ENCODE results near the gene PRKCB. TPM values are rescaled to one million over a fixed set of nuclear protein-coding genes. Genes with fewer than 3 reads are reported as not detected.

PRKCB gene
- polyA plus RNA-seq, 3 donors: 4.1 to 5.4 (median 4.2) TPM

DNA sequence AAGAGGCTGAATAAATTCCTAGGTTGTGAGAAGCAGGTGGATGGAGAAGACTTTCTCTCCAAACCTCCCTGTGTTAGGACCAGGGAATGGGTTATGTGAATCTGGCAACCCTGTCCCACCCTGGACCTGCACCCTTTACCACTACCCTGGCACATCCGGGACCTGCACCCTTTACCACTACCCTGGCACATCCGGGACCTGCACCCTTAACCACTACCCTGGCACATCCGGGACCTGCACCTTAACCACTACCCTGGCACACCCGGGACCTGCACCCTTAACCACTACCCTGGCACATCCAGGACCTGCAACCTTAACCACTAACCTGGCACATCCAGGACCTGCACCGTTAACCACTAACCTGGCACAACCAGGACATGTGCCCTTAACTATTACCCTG lies 213.3 kb downstream of the PRKCB start:
- DNase-seq (ENCODE audit: extremely low read depth in 1 of 11, low read depth in 9 of 11, low spot score in 4 of 11): no peak

DNA sequence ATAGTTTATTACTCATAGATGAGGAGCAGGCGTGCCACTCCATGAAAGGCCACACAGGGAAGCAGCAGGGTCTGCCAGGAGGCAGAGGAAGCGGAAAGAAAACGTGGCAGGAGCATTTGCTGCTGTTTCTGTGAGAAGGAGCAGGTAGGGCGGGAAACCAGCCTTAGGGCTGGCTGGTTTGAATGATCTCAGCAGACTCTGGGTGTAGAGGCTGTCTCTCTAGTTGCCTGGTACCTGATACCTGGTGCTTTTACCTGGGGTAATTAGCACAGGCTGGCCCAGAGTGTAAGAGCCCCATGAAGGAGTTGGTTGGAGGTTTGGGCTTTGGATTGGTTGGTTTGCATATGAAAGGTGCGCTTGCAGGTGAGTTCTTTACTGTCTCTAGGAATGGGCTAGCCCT lies 215.3 kb downstream of the PRKCB start:
- DNase-seq (ENCODE audit: extremely low read depth in 1 of 11, low read depth in 9 of 11, low spot score in 4 of 11): no peak

DNA sequence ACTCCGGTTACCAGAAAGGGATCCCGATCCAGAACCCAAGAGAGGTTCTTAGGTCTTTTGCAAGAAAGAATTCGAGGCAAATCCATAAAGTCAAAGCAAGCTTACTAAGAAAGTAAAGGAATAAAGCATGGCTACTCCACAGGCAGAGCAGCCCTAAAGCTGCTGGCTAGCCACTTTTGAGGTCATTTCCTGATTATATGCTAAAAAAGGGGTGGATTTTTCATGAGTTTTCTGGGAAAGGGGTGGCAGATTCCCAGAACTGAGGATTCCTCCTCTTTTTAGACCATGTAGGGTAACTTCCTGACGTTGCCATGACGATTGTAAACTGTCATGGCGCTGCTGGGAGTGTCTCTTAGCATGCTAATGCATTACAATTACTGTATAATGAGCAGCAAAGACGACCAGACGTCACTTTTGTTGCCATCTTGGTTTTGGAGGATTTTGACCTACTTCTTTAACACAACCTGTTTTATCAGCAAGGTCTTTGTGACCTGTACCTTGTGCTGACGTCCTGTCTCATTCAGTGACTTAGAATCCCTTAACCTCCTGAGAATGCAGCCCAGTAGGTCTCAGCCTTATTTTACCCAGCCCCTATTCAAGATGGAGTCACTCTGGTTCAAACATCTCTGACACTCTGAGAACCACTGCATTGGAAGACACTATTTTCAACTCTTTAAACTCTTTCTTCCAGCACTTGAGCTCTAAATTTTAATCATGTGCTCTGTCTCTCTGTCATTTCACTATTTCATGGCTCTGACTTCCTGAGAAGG lies 216.7 kb downstream of the PRKCB start:
- no peak for DNase-seq (ENCODE audit: extremely low read depth in 1 of 11, low read depth in 9 of 11, low spot score in 4 of 11)

DNA sequence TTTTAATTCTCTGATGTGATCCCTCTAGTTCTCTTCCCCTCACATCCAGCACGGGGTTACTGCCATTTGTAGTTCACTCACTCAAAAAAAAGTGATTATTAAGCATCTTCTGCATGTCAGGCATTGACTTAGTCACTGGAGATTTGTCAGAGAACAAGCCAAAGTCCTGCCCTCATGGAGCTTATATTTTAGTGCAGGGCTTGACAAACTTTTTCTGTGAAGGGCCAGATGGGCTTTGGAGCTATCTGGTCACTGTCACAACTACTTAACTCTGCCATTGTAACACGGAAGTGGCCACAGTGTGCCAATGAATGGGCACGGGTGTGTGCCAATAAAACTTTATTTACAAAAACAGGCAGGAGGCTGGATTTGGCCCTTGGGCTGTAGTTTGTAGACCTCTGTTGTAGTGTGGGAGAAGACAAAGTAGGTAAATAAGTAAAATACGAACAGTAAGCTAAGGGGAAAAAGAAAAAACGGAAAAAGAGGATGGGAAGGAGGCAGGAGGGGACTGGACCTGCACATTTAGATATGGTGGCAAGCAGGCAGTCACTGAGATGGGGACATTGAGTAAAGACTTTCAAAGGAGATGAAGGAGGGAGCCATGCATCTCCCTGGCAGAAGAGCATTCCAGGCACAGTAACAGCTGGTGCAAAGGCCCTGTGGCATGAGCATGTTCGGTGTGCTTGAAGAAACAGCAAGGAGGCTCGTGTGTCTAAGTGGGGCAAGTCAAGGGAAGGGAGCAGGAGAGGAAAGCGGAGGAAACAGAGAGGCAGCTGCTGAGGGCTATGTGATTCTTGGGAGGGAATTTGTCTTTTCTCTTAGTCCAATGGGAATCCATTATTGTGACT lies 217.5 kb downstream of the PRKCB start:
- DNase-seq (ENCODE audit: extremely low read depth in 1 of 11, low read depth in 9 of 11, low spot score in 4 of 11): no peak

DNA sequence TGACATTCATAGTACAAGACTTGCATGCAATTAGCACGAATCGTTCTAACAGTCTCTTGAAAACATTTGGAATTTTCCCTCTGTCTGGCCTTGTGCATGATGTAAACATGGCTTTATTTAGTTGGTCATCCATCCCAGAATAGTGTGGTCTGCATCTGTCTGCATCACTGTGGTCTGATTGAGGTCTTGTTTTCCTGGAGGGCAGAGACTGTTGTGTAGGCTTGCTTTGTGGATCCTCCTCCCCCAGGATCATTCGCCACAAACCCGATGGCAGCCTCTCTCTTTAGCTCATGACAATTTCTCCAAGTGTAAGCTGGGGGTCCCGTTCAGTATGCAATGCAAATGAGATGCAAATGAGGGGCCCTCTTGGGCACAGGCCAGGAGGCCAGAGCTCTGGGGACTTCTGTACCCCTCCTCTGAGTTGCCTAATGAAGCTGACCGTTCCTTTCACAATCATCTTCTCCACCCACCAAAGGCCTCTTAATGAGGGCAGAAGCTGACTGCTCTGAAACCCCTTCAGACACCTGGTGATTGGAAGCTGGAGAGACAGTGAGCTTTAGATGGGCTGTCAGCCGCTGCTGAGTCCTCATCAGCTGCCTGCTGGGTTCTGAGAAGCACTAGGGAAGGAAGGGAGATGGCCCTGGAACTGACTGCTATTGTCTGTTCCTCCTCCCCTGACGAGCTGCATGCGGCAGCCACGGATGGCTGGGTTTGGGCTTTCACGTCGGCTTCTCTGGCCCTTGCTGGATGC lies 219.1 kb downstream of the PRKCB start:
- no peak for DNase-seq (ENCODE audit: extremely low read depth in 1 of 11, low read depth in 9 of 11, low spot score in 4 of 11)

DNA sequence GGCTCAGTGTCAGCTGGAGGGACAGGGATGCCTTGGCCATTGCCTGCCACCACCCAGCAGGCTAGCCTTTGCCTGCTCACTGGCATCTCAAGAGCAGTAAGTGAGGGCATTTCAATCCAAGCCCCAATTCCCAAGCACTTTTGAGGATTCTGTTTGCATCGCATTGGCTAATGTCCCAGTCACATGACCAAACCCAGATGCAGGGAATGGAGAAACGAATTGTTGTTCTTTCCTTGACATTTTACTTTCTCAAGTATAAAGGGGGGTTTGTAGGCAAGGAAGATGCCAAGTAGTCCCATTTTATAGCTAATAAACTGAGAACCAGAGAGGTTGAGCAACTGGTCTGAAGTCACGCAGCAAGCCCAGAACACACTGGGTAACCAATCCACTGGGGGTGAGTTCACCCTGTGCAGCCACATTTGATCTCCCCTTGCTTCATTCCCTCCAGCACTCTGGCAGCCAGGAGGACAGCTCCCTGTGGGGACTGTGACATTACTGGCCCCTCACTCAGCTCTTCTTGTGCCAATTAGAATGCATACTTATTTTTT lies 226.6 kb downstream of the PRKCB start:
- DNase-seq (ENCODE audit: extremely low read depth in 1 of 11, low read depth in 9 of 11, low spot score in 4 of 11): no peak

DNA sequence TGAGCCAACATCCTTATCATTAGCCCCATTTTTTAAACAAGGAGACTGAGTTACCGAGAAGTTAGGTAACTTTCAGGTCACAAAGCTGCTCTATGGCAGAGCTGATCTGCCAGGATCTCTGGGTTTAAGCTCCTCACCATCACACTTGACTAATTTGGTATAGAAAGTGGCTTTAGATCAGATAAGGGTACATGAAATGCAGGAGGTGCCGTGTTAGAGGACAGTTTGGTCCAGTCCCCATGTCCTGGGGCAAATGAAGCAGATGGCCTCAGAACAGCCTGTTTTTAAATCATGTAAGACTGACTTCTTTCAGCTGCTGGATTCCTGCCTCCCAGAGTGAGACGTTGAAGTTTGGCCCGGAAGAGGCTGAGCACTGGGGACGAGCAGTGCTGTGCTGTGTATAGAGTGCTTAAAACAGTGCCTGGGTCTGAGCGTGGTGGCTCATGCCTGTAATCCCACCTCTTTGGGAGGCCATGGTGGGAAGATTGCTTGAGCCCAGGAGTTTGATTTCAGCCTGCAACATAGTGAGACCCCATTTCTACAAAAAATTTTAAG lies 233.3 kb downstream of the PRKCB start:
- DNase-seq (ENCODE audit: extremely low read depth in 1 of 11, low read depth in 9 of 11, low spot score in 4 of 11): no peak

DNA sequence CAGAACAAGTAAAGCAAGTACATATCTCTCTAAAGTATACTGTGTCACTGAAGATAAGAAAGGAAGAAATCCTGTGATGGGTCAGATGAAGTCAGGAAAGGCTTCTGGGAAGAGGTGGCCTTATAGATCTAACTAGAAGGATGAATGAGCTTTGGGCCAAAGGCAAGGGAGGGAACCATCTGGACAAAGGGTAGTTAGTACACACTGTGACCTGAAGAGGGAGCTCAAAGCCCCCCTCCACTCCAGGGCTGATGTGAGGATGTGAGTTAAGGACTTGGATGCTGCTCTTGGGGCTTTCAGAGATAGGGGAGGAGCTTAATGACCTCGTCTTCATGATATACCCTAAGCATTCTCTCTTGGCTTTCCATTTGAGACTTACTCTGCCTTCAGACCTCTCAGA lies 235.1 kb downstream of the PRKCB start:
- no peak for DNase-seq (ENCODE audit: extremely low read depth in 1 of 11, low read depth in 9 of 11, low spot score in 4 of 11)

DNA sequence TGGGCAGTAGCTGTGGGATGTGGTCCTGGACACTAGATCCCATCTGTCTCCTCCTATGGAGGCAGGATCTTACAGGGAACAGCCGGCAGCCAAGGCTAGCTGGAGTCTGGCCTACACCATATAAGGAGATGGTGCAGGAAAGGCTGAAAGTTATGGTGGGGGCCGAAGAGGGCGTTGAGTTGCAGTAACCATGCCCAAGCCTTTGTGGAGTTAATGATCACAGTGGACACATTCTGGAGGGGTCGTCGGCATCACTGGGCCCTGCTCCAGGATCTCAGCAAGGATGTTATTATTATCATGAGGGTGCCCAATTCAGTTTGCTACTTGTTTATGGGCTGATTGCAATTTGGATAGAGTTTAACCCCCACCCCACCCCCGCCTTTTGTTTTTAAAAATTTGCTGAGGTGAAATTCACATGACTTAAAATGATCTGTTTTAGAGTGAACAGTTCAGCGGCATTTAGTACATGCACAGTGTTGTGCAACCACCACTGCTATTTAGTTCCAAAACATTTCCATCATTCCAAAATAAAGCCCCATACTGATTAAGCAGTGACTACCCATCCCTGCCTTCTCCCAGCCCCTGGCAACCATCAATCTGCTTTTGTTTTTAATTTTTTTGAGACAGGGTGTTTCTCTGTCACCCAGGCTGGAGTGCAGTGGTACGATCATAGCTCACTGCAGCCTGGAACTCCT lies 236.0 kb downstream of the PRKCB start:
- DNase-seq (ENCODE audit: extremely low read depth in 1 of 11, low read depth in 9 of 11, low spot score in 4 of 11): no peak

DNA sequence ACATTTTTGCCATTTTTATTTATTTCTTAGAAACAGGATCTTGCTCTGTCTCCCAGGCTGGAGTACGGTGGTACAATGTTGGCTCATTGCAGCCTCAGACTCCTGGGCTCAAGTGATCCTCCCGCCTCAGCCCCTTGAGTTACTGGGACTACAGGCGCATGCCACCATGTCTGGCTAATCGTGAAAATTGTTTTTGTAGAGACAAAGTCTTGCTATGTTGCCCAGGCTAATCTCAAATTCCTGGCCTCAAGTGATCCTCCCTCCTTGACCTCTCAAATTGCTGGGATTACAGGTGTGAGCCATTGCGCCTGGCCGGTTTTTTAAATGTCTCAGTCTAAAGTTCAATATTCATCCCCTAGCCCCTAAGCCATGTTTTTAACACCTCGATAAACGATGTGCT lies 237.5 kb downstream of the PRKCB start:
- no peak for DNase-seq (ENCODE audit: extremely low read depth in 1 of 11, low read depth in 9 of 11, low spot score in 4 of 11)

DNA sequence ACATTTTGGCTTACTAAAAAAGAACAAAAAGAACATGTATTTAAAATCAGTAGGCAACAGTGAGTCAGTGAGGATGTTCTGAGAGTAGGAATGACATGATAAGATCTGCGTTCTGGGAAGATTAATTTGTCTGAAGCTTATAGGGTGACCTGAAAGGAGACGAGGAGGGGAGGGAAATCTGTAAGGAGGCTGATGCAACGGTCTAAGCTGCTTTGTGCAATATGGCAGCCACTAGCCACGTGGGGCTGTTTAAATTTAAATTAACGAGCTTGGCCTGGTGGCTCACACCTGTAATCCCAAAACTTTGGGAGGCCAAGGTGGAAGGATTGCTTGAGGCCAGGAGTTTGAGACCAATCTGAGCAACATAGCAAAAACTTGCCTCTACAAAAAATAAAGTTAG lies 238.8 kb downstream of the PRKCB start:
- DNase-seq (ENCODE audit: extremely low read depth in 1 of 11, low read depth in 9 of 11, low spot score in 4 of 11): no peak

DNA sequence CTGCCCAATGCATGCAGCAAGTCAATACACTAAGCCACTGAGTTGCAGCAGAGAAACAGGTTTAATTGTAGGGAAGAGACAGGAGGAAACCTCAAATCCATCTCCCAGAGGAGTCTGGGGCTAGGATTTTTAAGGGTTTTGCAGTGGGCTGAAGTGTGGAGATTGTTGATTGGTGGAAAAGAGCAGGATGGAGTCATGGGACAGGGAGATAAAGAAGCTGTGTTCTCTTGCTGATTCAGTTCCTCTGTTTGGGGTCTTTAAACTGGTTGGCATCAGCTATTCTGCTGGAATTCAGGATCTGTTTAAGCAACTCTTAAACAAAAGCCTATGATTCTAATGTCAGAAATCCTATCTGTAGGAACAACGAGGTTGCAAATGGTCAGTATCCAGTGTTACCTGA lies 239.5 kb downstream of the PRKCB start:
- DNase-seq (ENCODE audit: extremely low read depth in 1 of 11, low read depth in 9 of 11, low spot score in 4 of 11): no peak

DNA sequence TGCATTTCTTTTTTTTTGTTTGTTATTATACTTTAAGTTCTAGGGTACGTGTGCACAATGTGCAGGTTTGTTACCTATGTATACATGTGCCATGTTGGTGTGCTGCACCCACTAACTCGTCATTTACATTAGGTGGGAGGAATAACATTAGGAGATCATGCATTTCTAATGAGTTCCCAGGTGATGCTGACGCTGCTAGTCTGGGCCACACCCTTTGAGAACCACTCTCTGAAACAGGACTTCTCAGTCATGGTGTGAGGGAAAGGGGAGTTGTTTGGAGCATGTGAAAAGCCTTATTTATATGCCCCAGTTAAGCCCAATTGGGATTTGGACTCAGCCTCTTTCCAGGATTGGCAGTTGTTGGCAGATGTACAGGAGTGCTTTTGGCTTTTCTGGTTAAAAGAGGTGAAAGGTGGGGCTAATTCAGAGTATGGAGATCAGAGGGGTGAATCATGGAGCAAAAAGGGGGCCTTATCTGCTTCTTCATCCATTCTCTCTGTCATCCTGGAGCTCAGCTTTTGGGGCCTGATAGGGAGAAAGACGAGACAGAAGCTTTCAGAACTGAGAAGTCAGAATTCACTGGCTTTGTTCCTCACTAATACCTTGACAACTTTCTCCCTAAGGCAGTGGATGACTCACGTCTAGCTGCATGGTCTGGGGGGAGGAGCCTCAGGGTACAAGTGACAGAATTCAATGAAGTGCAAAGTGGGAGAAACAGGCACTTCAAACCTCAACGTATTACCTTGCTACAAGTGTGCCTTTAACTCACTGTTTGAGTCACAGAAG lies 240.3 kb downstream of the PRKCB start:
- no peak for DNase-seq (ENCODE audit: extremely low read depth in 1 of 11, low read depth in 9 of 11, low spot score in 4 of 11)

DNA sequence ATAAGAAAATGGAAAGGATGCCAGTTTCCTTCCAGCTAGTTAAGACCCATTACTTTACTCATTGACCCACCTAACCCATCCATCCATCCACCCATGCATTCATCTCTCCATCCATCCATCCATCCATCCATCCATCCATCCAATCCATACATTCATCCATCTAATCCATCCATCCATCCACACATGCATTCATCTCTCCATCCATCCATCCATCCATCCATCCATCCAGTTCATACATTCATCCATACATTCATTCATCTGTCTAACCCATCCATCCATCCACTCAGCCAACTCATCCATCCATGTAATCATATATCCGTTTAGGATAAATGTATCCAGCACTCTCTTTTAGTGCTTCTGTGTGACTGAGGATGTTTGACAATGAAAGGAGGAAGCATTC lies 241.5 kb downstream of the PRKCB start:
- no peak for DNase-seq (ENCODE audit: extremely low read depth in 1 of 11, low read depth in 9 of 11, low spot score in 4 of 11)

DNA sequence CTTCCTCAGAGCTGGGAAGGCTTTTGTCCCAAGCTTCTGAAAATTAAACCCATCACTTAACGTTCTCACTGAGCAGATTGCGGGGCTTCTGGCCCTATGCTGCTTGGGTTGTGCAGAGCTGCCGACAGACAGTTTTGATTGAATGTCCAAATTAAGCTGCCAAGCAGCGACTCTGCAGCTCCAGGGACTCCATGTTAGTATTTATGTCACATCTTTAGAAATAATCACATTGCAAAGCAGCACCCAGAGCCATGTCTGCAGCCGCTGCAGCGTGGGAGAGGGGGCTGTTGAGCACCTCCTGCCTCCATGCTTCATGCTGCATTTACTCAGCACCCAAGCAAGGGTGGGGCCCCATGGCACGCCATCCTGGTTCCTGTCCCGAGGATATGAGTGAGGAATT lies 242.2 kb downstream of the PRKCB start:
- DNase-seq (ENCODE audit: extremely low read depth in 1 of 11, low read depth in 9 of 11, low spot score in 4 of 11): no peak

DNA sequence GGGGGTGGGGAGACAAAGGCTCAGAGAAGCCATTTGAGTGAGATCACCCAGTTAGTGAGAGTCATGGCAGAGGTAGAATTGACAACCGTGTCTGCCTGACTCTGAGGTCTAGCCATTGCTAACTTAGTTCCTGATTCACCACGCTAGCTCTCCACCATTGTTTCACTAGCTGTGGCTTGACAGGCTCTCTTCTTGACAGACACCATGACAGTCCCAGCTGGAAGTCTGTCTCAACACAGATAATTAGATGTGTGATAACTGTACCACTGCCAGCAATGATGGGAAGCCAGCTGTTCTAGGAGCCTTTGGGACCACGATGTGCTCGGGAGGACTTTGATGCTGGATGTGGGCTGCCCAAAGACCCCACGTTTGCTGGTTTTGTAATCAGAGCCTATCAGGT lies 249.9 kb downstream of the PRKCB start:
- DNase-seq (ENCODE audit: extremely low read depth in 1 of 11, low read depth in 9 of 11, low spot score in 4 of 11): no peak

DNA sequence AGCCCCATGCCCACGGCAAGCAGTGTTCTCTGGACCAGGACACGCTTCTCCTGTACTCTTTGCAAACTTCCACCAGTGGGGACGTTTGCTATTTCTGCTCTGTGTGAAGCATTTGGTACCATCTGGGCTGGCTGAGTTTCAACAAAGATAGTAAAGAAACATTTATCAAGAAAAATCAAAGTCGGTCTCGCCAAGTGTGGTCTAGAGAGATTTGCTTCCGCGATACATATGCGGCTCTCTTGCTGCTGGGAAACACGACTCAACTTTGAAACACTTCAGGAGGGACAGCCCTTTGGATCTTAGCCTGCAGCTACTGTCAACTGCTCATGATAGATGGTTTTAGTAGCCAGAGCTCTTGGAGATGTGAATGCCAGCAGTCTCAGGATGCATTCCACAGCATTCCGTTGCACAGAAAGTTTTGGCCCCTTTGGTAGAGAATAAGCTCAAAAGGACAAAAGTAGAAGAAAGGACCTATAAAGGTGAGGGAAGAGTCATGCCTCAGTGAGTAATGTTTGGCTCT lies 252.2 kb downstream of the PRKCB start:
- DNase-seq (ENCODE audit: extremely low read depth in 1 of 11, low read depth in 9 of 11, low spot score in 4 of 11): no peak

DNA sequence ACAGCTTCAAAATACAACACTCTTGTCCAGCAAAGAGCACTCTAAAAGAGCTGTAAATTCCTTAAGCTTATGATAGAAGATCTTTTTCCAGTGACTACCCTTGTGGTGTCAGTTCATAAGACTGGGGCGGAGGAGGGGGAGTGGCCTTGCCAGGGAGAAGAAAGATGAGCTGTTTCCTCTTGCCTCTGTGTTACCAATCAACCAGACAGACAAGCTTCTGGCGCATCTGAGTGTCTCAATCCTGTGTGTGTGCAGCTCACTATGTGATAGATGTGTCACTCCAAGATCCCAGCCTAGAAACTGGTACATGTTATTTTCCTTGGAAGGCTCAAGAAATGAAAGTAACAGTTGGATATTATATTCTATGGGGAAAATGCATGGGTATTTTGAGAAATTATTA lies 253.0 kb downstream of the PRKCB start:
- peak in 1 of 11 donors; percentile 5 for DNase-seq (ENCODE audit: extremely low read depth in 1 of 11, low read depth in 9 of 11, low spot score in 4 of 11)

Data from renal cortex interstitium (tissue), 11 donors.